Heart right ventricle (tissue), 16 donors: ENCODE data around the gene MBP. TPM values are rescaled to one million over a fixed set of nuclear protein-coding genes. Genes with fewer than 3 reads are reported as not detected.

Experiments
- ATAC-seq, 8 donors: fragments of 200-7000 bp; cut with Tn5 transposase; one replicate each; pipeline ENCODE4 v1.9.1; 2020; ENCODE audit warnings: mild to moderate bottlenecking in 8 of 8, moderate library complexity in 8 of 8, moderate number of reproducible peaks in 1 of 8
- DNase-seq, 2 donors: peaks; one replicate each; pipeline ENCODE4 v3.0.0-alpha.2; 2020
- H3K27ac ChIP-seq, 10 donors: fragments of 200-600 bp; sonication (generic) in 2 of 10; one replicate each; pipeline versions ENCODE4 v1.5.0 to v1.8.0; 2020 to 2022; ENCODE audit warnings: mild to moderate bottlenecking in 3 of 10
- H3K27me3 ChIP-seq, 7 donors: fragments of 200-600 bp; one replicate each; pipeline ENCODE4 v1.8.0; 2021 to 2022; ENCODE audit warnings: mild to moderate bottlenecking in 2 of 7
- H3K36me3 ChIP-seq, 9 donors: fragments of 200-600 bp; sonication (generic) in 1 of 9; one replicate each; pipeline versions ENCODE4 v1.5.0 to v1.8.0; 2020 to 2022; ENCODE audit warnings: mild to moderate bottlenecking in 2 of 9
- H3K4me1 ChIP-seq, 9 donors: fragments of 200-600 bp; sonication (generic) in 1 of 9; one replicate each; pipeline versions ENCODE4 v1.5.0 to v1.8.0; 2020 to 2022; ENCODE audit warnings: mild to moderate bottlenecking in 4 of 9
- H3K4me3 ChIP-seq, 10 donors: fragments of 200-600 bp; sonication (generic) in 2 of 10; one replicate each; pipeline versions ENCODE4 v1.5.0 to v1.8.0; 2020 to 2022; ENCODE audit warnings: mild to moderate bottlenecking in 7 of 10, moderate library complexity in 2 of 10
- H3K9me3 ChIP-seq, 11 donors: fragments of 200-600 bp in 10 of 11; sonication (generic) in 2 of 11; one replicate each; pipeline versions ENCODE4 v1.5.0 to v1.8.0; 2013 to 2022; ENCODE audit warnings: mild to moderate bottlenecking in 2 of 11, control low read depth in 1 of 11, moderate library complexity in 1 of 11
- WGBS, 2 donors: extraction: QIAGEN DNeasy Blood & Tissue Kit; methylation state at CpG; one replicate each; pipeline ENCODE4 v1.1.7; 2013; ENCODE audit warnings: inconsistent platforms in 1 of 2; 5-methylcytosine and 5-hydroxymethylcytosine counted together
- intact Hi-C, 10 donors: fragments of 100-400 bp; cut with DNase I; formaldehyde crosslinking; loops; one replicate each; pipeline versions ENCODE4 v1.11.1 to v1.14.2; 2022
- polyA plus RNA-seq, 2 donors: library from polyadenylated mRNA; stranded (reverse); fragments of 200-250 nt; gene quantifications; one replicate each; pipeline ENCODE4 v1.2.3, GENCODE V29; 2013
- total RNA-seq, 10 donors: library from RNA; stranded (reverse); fragmentation: NEBNext Ultra II Directional in 3 of 10; extraction: Animal tissue kit (Norgen Biotek cat#: 25700) in 3 of 10; gene quantifications; one replicate each; pipeline versions ENCODE4 v1.2.1 to v1.2.4, GENCODE V29; 2021 to 2023
- TF ChIP-seq, protein P1 (sequence below), 9 donors: fragments of 200-600 bp; sonication (generic) in 2 of 9; IDR thresholded peaks; one replicate each; pipeline versions ENCODE4 v1.5.0 to v1.8.0; 2021 to 2022; ENCODE audit warnings: antibody characterized with exemption in 9 of 9, mild to moderate bottlenecking in 5 of 9, moderate library complexity in 1 of 9
- donor health status: Arrhythmogenic right ventricular cardiomyopathy.
- donor health status: ischemic (EF 13 %, LVEDD 7.1; RV severe dilation, severe dysfunction).
- donor health status: healthy with polysubstance abuse.
- donor health status: DM: no; HTN: yes; CAD: no.
- donor health status: DM: no; HTN: no; CAD: no.
- donor health status: ischemic (EF 25% LVEDD 6.9; RV normal size, moderate dysfunction).
- donor health status: ischemic (EF 25% LVEDD 5.7; RV mildly dilated, moderate dysfunction).
- donor health status: healthy.
- donor health status: DM: yes; HTN: yes; CAD: no.
- donor health status: Ischemic cardiomyopathy.
- donor health status: ischemic (EF 35%, LVEDD 5.7; RV mildly dilated, moderate dysfunction).
- donor health status: nonischemic (EF 11% LVEDD 7.7; RV severe dilation, severe dysfunction).
- donor health status: DM: yes; HTN: yes; CAD: no.
- donor health status: PGD.
- donor health status: ischemic (EF 29% LVEDD 5.4; RV normal size, mild dysfunction).
- donor health status: nonischemic (EF 23%, LVEDD 6.1; RV moderate dilation, normal function).

MBP gene
- total and polyA plus RNA-seq, 12 donors = 3.0 to 70.8 (median 43.9) TPM

DNA sequence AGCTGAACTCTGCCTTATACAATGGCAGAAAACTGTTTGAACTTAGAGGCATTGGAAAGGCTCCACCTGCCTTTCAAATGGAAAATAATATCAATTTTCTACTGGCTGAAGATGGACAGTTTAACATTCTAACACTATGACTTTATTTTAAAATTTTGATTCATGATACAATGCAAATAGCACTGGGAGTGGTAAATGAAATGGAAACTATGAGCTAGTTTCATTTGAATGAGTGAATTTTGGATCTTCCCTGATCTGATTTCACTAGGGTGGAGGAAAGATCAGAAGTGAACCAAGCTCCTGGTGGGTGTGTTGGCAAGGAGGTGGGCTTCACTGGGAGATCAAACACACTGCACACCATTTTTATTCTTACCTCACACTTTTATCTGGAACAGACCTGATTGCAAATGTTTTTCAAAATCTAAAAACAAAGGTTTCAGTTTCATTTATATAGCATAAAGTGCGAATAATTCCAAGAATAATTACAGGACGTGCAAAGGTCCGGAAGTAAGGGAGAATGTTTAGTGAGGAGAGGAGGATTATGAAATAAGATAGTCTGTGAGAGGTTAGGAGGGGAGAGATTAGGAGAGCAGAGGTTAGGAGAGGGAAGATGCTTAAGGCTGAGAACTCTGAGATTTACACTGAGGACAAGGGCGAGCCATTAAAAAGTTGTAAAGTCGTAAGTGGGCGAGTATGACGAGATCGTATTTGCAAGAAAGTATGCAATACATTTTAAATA is 18.6 kb upstream of the MBP start:
- no peaks in the 10 kb centered on the region for H3K36me3 ChIP-seq
- WGBS, 2 donors = 89 to 92% methylated on average over 8 of the region's 8 CpGs
- H3K27me3 ChIP-seq = peaks cover 0 to 4% (median 0%) of the 10 kb centered on the region in 7 donors

DNA sequence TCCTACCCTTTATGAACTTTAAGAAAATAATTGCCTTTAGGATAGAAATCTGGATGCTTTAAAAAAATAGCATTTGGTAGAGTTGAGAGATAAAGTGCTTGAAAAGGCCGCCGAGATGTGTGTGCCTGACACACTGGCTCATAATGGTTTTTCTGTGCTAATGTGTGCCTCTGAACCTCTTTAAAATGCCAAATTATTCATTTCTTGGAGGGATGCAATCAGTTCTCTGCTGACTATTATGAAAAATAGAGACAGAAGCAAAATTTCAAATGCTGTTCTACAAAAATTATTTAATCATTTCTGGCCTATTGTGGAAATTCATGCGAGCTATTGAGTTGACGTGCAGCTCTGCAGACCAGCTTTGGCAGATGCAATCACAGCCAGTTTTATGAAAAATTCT is 18.0 kb upstream of the MBP start:
- WGBS, 2 donors = 81 to 85% methylated on average over 4 of the region's 4 CpGs
- intact Hi-C loops = no loop called here
- Histone ChIP-seq H3K4me1 (peaks cover 0 to 19% (median 0%) of the 10 kb centered on the region in 9 donors), H3K36me3 (no peaks in the 10 kb centered on the region), H3K27ac (no peak overlapping the region), H3K4me3 (no peak overlapping the region), H3K9me3 (no peaks in the 10 kb centered on the region), H3K27me3 (peaks cover 0 to 5% (median 0%) of the 10 kb centered on the region in 7 donors)
- TF ChIP-seq, protein P1, sequence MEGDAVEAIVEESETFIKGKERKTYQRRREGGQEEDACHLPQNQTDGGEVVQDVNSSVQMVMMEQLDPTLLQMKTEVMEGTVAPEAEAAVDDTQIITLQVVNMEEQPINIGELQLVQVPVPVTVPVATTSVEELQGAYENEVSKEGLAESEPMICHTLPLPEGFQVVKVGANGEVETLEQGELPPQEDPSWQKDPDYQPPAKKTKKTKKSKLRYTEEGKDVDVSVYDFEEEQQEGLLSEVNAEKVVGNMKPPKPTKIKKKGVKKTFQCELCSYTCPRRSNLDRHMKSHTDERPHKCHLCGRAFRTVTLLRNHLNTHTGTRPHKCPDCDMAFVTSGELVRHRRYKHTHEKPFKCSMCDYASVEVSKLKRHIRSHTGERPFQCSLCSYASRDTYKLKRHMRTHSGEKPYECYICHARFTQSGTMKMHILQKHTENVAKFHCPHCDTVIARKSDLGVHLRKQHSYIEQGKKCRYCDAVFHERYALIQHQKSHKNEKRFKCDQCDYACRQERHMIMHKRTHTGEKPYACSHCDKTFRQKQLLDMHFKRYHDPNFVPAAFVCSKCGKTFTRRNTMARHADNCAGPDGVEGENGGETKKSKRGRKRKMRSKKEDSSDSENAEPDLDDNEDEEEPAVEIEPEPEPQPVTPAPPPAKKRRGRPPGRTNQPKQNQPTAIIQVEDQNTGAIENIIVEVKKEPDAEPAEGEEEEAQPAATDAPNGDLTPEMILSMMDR (IDR thresholded peaks at IDR 0.05) = no peak
- ATAC-seq (no peak), DNase-seq (no peak)

More for the DNA sequence above, 18.6 kb upstream of the MBP start:
- Histone ChIP-seq H3K27ac (no peak overlapping the region), H3K4me1 (peaks cover 0 to 19% (median 0%) of the 10 kb centered on the region in 9 donors), H3K4me3 (no peak overlapping the region), H3K9me3 (no peaks in the 10 kb centered on the region)
- TF ChIP-seq, protein P1 (IDR thresholded peaks at IDR 0.05) = no peak
- ATAC-seq (no peak), DNase-seq (no peak)
- intact Hi-C loops = no loop called here

DNA sequence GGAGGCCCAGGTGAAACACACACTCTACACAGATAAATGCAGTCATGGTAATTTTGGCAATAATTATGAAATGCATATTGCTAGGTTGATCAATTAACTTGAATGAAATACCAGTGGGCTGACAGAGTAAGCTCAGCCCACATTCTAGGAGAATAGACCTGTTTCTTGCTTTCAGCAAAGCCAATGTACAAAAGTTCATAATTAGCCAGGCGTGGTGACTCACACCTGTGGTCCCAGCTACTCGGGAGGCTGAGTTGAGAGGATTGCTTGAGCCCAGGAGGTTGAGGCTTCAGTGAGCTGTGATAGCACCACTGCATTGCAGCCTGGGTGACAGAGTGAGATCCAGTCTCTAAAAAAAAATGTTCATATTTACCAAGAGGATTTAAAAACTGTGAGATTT is 15.7 kb upstream of the MBP start:
- intact Hi-C loops = no loop called here
- Histone ChIP-seq H3K27ac (no peak overlapping the region), H3K9me3 (peaks cover 0 to 7% (median 0%) of the 10 kb centered on the region in 11 donors), H3K36me3 (no peaks in the 10 kb centered on the region), H3K4me3 (no peak overlapping the region), H3K4me1 (peaks cover 0 to 19% (median 0%) of the 10 kb centered on the region in 9 donors), H3K27me3 (peaks cover 0 to 5% (median 0%) of the 10 kb centered on the region in 7 donors)
- TF ChIP-seq, protein P1 (IDR thresholded peaks at IDR 0.05) = no peak
- ATAC-seq = no peak
- WGBS, 2 donors = 87 to 95% methylated on average over 2 of the region's 2 CpGs
- no peak for DNase-seq

DNA sequence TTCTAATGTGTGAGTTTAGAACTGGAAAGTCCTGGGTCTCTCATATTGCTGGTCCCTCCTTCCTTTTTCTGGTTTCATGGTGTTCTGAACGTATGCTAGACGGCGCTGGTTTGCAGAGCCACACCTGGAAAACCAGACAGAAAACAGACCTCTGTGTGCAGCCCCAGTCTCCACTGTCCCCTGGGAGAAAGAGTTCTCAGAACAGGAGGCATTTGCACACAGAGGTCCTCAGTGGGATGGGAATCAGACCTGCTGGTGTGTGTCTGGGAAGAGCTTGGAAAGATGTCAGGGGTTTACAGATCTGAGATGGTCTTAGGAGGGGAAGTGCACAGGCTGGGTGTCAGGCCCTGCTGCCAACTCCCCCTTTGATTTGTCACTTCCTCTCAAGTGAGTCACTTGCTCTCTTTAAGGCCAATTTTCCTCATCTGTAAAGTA is 14.9 kb upstream of the MBP start:
- intact Hi-C loops = no loop called here
- Histone ChIP-seq H3K4me3 (no peak overlapping the region), H3K27me3 (peaks cover 0 to 5% (median 0%) of the 10 kb centered on the region in 7 donors), H3K36me3 (no peaks in the 10 kb centered on the region), H3K9me3 (peaks cover 0 to 15% (median 0%) of the 10 kb centered on the region in 11 donors), H3K4me1 (peaks cover 0 to 19% (median 0%) of the 10 kb centered on the region in 9 donors), H3K27ac (no peak overlapping the region)
- 45 to 78% methylated on average over 3 of the region's 3 CpGs for WGBS, 2 donors
- DNase-seq (no peak), ATAC-seq (peak in 3 of 8 donors; percentile 52 to 68 (median 56))
- TF ChIP-seq, protein P1 (IDR thresholded peaks at IDR 0.05) = no peak
